ENCODE data around the gene TMEM272.

DNA sequence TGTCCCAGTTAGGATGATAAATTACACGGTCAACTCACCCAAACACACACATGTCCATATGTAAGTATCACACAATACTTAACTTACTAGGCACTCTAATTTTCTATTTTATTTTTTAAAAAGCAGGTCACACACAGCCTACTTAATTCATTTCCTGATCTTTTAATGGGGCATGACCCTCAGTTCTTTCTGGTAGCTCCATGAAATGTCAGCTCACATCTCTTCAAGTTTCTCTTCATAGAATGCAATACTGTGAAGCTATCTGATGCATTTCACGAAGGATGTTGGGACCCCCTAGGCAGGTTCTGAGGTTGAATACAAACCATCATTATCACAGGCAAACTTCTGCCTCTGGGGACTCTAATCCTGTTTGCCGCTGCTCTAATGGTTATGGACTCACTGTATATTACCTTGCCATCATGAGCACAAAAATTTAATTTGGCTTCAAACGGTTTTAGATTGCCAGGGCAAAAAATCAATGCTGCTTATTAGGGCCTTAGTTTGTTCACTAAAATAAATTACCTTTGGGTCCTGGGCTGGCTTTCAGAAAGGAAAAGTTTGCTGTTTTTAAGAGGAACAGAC lies 24.9 kb downstream of the TMEM272 start:
- TF ChIP-seq ZFP30 (CRISPR knock-in tag; IDR thresholded peaks at IDR 0.05), result no peak
- no peak for TF ChIP-seq ZFP3 (CRISPR knock-in tag; IDR thresholded peaks at IDR 0.05)
- TF ChIP-seq ZNF565 (CRISPR knock-in tag; conservative IDR thresholded peaks at IDR 0.05; ENCODE audit: low read depth), result no peak
